ENCODE measurements around the gene HMCN1.
"Not testable (repeated sequence)": the region's sequence is repeated elsewhere in the genome, so short reads cannot be mapped to it uniquely, and the experiment has no call there.

HMCN1 gene

DNA sequence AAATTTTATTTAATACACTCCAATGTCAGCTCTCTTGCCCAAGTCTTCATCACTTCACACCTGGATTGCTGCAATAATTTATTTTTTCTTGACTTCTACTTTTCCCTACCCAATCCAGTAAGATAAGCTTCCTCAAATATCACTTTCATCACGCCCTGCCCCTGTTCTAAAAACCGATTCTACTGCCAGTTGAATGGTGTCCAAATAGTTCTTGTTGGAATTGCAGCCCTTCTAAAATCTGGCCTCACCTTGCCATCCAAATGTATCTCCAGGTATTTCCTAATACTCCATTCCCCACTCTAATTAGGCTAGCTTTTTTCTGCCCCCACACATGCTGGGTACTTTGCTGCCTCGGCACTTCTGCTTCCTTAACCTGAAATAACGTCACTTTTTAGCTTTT lies 152.5 kb downstream of the HMCN1 start:
- no peak for TF ChIP-seq EZH2phosphoT487 (IDR thresholded peaks at IDR 0.05; ENCODE audit: borderline replicate concordance, low read length)
- TF ChIP-seq, protein P1, sequence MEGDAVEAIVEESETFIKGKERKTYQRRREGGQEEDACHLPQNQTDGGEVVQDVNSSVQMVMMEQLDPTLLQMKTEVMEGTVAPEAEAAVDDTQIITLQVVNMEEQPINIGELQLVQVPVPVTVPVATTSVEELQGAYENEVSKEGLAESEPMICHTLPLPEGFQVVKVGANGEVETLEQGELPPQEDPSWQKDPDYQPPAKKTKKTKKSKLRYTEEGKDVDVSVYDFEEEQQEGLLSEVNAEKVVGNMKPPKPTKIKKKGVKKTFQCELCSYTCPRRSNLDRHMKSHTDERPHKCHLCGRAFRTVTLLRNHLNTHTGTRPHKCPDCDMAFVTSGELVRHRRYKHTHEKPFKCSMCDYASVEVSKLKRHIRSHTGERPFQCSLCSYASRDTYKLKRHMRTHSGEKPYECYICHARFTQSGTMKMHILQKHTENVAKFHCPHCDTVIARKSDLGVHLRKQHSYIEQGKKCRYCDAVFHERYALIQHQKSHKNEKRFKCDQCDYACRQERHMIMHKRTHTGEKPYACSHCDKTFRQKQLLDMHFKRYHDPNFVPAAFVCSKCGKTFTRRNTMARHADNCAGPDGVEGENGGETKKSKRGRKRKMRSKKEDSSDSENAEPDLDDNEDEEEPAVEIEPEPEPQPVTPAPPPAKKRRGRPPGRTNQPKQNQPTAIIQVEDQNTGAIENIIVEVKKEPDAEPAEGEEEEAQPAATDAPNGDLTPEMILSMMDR (IDR thresholded peaks at IDR 0.05; ENCODE audit: low read depth, low read length, poor library complexity, severe bottlenecking), result no peak
- Histone ChIP-seq H3K4me1 (ENCODE audit: control insufficient read depth, low read length) (no peaks in the 10 kb centered on the region), H4K20me1 (ENCODE audit: control insufficient read depth, insufficient read depth, low read depth, low read length) (no peaks in the 10 kb centered on the region), H3K4me2 (ENCODE audit: low read length) (no peak overlapping the region), H3K27ac (ENCODE audit: low read depth, low read length) (no peak overlapping the region), H3K9me3 (ENCODE audit: control insufficient read depth, insufficient read depth, low read length) (no peaks in the 10 kb centered on the region), H3K4me3 (ENCODE audit: low read length) (no peak overlapping the region), H3K9me2 (replicated peaks; ENCODE audit: control insufficient read depth, low read length) (no peaks in the 10 kb centered on the region), H3F3A (ENCODE audit: control insufficient read depth, insufficient read depth) (no peaks in the 10 kb centered on the region), H3K27me3 (ENCODE audit: control insufficient read depth, low read length) (no peaks in the 10 kb centered on the region), H3K36me3 (ENCODE audit: control insufficient read depth, low read length) (no peaks in the 10 kb centered on the region), H3K79me2 (ENCODE audit: control insufficient read depth, low read length) (no peaks in the 10 kb centered on the region)

DNA sequence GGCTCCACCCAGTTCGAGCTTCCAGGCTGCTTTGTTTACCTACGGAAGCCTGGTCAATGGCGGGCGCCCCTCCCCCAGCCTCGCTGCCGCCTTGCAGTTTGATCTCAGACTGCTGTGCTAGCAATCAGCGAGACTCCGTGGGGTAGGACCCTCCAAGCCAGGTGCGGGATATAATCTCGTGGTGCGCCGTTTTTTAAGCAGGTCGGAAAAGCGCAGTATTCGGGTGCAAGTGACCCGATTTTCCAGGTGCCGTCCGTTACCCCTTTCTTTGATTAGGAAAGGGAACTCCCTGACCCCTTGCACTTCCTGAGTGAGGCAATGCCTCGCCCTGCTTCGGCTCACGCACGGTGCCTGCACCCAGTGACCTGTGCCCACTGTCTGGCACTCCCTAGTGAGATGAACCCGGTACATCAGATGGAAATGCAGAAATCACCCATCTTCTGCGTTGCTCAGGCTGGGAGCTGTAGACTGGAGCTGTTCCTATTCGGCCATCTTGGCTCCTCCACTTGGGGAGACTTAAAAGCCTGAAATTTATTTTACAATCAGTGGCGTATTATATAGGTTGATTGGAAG lies 158.7 kb downstream of the HMCN1 start:
- not testable (repeated sequence) for H3K27ac ChIP-seq (ENCODE audit: low read depth, low read length); H3K4me2 ChIP-seq (ENCODE audit: low read length)

DNA sequence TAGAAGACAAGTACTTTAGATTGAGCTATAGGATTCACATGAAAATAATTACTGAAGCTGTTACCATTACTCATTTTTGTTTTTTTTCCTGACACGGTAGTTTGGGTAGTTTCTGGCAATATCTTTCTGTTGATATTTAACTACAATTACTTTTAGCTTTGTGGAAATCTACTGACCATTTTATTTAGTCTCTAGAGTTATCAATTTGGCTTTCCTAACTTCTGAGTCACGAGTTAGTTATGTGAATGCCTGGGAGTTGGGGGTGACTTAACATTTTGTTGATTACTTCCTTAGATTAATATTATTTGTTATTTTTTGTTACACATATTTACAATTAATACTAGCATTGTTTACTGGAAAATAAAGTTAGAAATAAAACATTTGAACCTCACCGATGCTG lies 160.6 kb downstream of the HMCN1 start:
- no peaks in the 10 kb centered on the region for H4K20me1 ChIP-seq (ENCODE audit: control insufficient read depth, insufficient read depth, low read depth, low read length)
- no peak for TF ChIP-seq EZH2phosphoT487 (IDR thresholded peaks at IDR 0.05; ENCODE audit: borderline replicate concordance, low read length)
- TF ChIP-seq, protein P1 (IDR thresholded peaks at IDR 0.05; ENCODE audit: low read depth, low read length, poor library complexity, severe bottlenecking), result no peak
- H3K9me2 ChIP-seq (replicated peaks; ENCODE audit: control insufficient read depth, low read length), result no peaks in the 10 kb centered on the region
- no peaks in the 10 kb centered on the region for H3K9me3 ChIP-seq (ENCODE audit: control insufficient read depth, insufficient read depth, low read length)
- no peaks in the 10 kb centered on the region for H3K36me3 ChIP-seq (ENCODE audit: control insufficient read depth, low read length)
- no peak overlapping the region for H3K4me3 ChIP-seq (ENCODE audit: low read length)
- no peak overlapping the region for H3K27ac ChIP-seq (ENCODE audit: low read depth, low read length)
- H3K4me2 ChIP-seq (ENCODE audit: low read length), result no peak overlapping the region
- no peaks in the 10 kb centered on the region for H3K27me3 ChIP-seq (ENCODE audit: control insufficient read depth, low read length)
- H3F3A ChIP-seq (ENCODE audit: control insufficient read depth, insufficient read depth), result no peaks in the 10 kb centered on the region
- H3K79me2 ChIP-seq (ENCODE audit: control insufficient read depth, low read length), result no peaks in the 10 kb centered on the region
- H3K4me1 ChIP-seq (ENCODE audit: control insufficient read depth, low read length), result no peaks in the 10 kb centered on the region

More for the DNA sequence above, 158.7 kb downstream of the HMCN1 start:
- H3K4me1 ChIP-seq (ENCODE audit: control insufficient read depth, low read length); H4K20me1 ChIP-seq (ENCODE audit: control insufficient read depth, insufficient read depth, low read depth, low read length); H3K27me3 ChIP-seq (ENCODE audit: control insufficient read depth, low read length); H3K9me3 ChIP-seq (ENCODE audit: control insufficient read depth, insufficient read depth, low read length); H3F3A ChIP-seq (ENCODE audit: control insufficient read depth, insufficient read depth); H3K4me3 ChIP-seq (ENCODE audit: low read length); H3K36me3 ChIP-seq (ENCODE audit: control insufficient read depth, low read length); H3K79me2 ChIP-seq (ENCODE audit: control insufficient read depth, low read length); H3K9me2 ChIP-seq (replicated peaks; ENCODE audit: control insufficient read depth, low read length): not testable (repeated sequence)

DNA sequence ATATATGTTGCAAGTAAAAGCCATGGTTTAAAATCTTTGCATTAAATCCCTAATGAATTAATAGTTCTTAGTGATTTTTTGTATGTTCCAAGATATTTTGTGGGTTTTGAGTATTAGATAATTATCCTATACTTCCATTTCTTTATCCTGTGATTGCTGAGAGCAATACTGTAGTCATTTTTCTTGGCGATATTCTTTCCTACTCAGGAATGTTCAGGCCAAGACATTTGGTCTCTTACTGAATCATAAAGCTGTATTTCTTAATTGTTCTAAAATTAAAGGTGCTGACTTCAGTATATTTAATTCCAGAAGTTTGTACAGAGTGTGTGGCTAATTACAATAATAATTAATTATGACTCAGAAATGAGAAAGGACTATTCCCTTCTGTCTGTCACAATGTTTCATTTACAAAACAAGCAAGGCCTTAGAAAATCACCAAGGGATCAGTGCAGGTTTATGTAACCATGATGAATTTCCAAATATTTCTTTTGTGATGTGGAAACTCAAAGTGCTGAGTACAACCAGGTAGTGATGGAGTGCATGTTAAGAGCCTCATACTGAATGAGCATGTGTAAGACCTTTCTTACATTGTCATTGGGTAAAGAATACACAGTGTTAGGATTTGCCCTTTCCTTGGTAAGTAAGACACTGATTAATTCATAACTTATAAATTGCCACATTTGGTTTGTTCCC lies 161.2 kb downstream of the HMCN1 start:
- H3K4me3 ChIP-seq (ENCODE audit: low read length), result no peak overlapping the region
- H3K79me2 ChIP-seq (ENCODE audit: control insufficient read depth, low read length), result no peaks in the 10 kb centered on the region
- H3K27me3 ChIP-seq (ENCODE audit: control insufficient read depth, low read length), result no peaks in the 10 kb centered on the region
- no peaks in the 10 kb centered on the region for H4K20me1 ChIP-seq (ENCODE audit: control insufficient read depth, insufficient read depth, low read depth, low read length)
- no peaks in the 10 kb centered on the region for H3F3A ChIP-seq (ENCODE audit: control insufficient read depth, insufficient read depth)
- H3K27ac ChIP-seq (ENCODE audit: low read depth, low read length), result no peak overlapping the region
- H3K9me2 ChIP-seq (replicated peaks; ENCODE audit: control insufficient read depth, low read length), result no peaks in the 10 kb centered on the region
- no peak overlapping the region for H3K4me2 ChIP-seq (ENCODE audit: low read length)
- no peaks in the 10 kb centered on the region for H3K9me3 ChIP-seq (ENCODE audit: control insufficient read depth, insufficient read depth, low read length)
- TF ChIP-seq, protein P1 (IDR thresholded peaks at IDR 0.05; ENCODE audit: low read depth, low read length, poor library complexity, severe bottlenecking), result no peak
- no peak for TF ChIP-seq EZH2phosphoT487 (IDR thresholded peaks at IDR 0.05; ENCODE audit: borderline replicate concordance, low read length)
- no peaks in the 10 kb centered on the region for H3K4me1 ChIP-seq (ENCODE audit: control insufficient read depth, low read length)
- H3K36me3 ChIP-seq (ENCODE audit: control insufficient read depth, low read length), result no peaks in the 10 kb centered on the region

All from DOHH2 (cell line).